Superior temporal gyrus (tissue), 1 donor: ENCODE measurements around the gene HDGFL1.

Experiments
- DNase-seq: peaks from one replicate; pipeline ENCODE4 v3.0.0-alpha.2; 2016; ENCODE audit errors: extremely low spot score

Gene HDGFL1

DNA sequence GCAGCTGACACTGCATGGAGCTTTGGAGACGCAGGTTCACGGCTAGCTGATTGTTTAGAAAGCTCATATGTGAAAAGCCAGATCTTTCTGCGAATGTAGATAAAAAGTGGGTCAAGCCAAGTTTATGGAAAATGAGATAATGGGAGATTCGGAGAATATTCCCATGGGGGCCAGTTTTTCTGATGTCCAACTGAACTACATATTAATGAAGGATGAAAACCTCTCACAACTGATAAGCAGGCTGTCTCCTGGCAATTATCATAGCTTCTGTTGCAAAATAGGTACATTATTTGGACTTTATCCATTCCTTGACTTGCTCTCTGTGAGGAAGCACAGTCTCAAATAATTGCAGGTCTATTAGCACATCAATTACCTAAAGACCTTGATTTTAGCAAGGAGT lies 21.1 kb downstream of the HDGFL1 start:
- no peak for DNase-seq

DNA sequence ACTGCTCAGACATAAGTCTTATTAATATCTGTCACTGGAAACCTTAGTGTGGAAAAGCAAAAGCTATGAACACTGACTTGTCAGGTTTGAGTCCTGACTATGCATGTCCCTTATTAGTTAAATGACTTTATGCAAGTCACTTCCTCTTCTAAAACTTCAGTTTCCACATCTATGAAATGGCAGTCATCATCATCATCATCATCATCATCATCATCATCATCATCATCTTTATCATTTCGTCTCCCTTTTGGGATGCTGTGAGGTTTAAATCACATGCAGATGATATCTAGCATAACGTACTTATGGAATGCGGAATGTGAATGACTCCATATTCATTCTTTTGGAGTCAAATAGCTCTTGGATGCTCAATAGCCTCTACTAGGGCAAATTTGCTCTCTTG lies 24.5 kb downstream of the HDGFL1 start:
- DNase-seq = no peak

DNA sequence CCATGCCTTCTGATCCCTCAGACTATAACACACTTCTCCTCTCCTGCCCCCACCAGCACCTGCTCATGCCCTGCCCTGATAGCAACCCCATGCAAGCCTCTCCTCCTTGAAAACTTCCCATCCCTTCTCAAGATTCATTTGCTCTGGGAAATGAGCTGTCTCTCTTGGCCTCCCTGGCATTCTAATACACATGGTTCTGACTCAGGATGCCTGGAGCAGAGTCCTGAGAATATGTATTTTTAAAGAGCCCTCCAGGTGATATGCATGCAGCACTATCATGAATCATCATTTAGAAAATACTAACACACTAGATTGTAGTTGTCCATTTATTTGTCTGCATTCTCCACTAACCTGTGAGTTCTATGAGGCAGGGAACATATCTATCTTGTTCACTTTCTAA lies 26.6 kb downstream of the HDGFL1 start:
- DNase-seq = no peak

DNA sequence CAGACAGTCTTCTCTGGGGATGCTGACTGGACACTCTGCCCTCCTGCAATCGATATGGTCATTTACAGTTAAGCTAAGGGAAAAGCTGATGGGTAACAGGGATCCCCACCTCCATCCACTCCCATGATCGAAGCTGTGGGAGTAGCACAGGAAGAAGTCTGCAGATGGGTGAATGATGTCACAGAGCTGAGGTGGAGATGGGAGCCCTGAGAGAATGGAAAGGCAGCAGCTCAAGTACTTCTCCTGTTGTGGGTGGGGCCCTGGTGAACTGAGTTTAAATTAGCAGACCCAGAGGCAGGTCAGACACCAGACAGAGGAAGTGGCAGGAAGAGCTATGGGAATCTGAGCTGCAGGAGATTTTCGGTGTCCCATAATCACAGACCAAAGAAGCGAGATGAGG lies 29.0 kb downstream of the HDGFL1 start:
- DNase-seq = no peak

DNA sequence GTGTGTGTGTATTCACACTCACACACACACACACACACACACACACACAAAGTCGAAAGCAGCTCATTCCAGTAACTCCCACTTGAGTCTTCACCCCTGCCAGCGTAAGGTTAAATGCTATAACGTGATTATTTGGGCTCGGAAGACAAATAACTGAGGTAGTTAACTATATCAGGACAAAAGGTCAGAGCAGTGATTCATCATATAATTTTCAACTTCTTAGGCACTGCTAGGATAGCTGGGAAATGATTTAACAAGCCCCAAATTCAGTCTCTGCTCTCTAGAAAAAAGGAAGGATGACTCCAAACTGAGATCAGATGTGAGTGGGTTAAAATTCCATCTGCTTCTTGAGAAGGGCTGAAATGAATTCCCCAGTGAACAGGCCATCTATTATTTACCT lies 30.7 kb downstream of the HDGFL1 start:
- no peak for DNase-seq

- no peak for DNase-seq
These were observed 32.6 kb downstream of the HDGFL1 start for GRCh38 chr6:22601984-22602383.

GRCh38 chr6:22605736-22606135 lies 36.4 kb downstream of the HDGFL1 start:
- DNase-seq = no peak

GRCh38 chr6:22610127-22610526 lies 40.8 kb downstream of the HDGFL1 start:
- DNase-seq = no peak

DNA sequence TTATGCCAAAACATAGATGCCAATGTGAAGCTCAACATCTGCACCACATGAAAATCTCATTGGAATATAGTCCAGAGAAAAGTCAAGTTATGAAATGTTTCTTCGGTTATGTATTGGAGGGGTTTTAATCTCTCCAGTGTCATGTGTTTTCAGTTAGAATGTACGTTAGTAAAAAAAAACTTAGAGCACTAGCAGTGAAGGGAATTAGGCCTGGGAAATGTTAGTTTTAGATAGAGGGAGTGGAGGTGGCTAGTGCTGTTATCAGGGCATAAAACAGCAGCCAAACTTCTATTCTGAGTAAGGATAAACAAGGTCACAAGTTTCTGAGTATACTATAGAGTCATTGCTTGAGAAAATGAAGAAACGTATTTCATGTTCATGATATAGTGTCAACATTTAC lies 42.9 kb downstream of the HDGFL1 start:
- no peak for DNase-seq

DNA sequence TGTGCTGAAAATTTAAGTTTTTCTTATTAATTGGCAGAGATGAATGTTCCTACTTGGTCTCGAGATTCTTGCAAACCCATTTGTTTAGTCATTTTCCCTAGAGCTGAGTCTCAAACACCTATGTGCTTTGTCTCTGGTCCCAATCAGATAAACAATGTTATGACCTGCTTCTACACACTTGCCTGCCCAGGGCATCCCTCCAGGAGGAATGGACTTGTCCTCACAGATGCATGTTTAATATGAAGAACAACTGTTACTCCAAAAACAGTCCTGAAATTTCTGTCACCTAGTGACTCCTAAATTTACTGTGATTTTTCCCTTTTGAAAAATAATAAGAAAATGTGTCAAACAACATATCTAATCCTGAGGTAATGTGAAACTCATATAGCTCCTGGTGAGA lies 43.7 kb downstream of the HDGFL1 start:
- DNase-seq = no peak

DNA sequence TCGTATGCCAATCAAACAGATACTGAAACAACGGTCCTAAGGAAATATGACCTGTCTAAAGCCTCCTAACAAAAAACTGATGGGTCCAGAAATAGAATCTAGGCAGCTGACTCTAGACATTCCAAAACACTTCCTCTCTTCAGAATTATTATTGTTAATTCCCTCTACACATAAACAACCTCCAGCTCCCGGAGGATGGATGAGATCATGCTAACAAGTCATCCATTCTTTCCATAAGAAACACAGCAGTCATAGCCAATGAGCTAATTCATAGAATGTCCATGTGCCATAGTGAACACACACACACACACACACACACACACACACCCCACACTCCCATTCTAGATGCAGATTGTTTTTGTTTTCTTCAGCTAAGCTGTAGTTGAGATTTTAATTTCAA lies 44.3 kb downstream of the HDGFL1 start:
- no peak for DNase-seq

GRCh38 chr6:22614547-22614946 lies 45.2 kb downstream of the HDGFL1 start:
- no peak for DNase-seq

DNA sequence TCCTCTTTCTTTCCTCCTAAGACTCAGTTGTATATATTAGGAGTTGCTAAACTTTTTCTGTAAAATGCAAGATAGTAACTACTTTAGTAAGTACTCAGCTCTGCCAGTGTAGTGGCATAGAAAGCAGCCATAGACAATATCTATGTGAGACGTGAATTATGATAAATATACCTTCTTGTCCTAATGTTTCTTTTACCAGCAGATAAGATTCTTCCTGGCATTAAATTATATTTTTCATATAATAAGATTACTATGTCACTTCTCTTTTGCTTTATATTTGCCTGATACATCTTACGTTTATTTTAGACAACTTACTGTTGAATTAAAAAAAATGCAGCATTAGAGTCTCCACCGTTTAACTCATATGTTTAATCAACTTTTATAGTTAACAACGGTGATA lies 51.7 kb downstream of the HDGFL1 start:
- DNase-seq = no peak
